COLO829 (cell line): ENCODE results near the gene MEF2C.

ENCODE experiments used
- DNase-seq: peaks from one replicate; pipeline ENCODE4 v3.0.0; 2012; ENCODE audit warnings: low spot score

MEF2C gene

DNA sequence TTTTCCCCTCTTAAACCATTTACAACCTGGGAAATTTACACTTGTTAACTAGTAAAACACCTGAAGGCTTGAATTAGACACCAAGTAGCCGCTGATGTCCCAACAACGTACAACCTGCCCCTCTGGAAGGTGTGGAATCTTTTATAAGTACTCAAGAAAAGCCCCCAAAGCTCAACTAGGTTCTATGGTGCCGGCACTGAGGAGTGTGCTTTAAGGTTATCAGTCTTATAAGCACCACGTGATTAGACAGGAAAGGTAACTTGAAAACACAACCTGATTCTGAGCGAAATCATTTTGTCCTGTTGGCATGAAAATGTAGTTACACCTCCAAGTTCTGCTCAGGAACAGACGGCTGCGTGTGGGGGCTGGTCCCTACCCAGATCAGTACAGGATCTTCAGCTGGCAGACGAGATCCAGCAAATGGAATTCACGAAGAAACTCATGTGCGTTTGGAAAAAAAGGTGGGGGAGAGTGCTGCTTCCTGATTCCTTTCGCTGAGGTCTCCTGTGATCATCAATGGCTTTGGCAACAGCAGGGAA lies 195.5 kb downstream of the MEF2C start:
- no peak for DNase-seq

DNA sequence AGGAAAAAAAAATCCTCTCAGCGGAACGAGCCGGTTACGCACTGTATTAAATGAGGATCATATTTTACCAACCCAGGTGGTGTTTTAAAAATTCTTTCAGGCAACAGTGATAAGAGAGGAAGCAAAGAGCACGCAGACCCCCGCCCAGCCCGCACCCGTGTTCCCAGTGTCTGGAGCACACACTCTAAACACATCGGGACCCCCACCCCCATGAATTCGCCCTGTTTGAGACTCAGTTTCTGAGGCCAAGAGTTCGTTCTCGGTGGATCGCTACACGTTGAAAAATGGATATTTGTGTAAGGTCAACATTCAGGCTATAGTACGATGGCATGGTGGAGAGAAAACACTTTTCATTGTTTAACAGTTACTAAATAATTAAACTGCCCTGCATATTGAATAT lies 196.3 kb downstream of the MEF2C start:
- DNase-seq, result no peak

DNA sequence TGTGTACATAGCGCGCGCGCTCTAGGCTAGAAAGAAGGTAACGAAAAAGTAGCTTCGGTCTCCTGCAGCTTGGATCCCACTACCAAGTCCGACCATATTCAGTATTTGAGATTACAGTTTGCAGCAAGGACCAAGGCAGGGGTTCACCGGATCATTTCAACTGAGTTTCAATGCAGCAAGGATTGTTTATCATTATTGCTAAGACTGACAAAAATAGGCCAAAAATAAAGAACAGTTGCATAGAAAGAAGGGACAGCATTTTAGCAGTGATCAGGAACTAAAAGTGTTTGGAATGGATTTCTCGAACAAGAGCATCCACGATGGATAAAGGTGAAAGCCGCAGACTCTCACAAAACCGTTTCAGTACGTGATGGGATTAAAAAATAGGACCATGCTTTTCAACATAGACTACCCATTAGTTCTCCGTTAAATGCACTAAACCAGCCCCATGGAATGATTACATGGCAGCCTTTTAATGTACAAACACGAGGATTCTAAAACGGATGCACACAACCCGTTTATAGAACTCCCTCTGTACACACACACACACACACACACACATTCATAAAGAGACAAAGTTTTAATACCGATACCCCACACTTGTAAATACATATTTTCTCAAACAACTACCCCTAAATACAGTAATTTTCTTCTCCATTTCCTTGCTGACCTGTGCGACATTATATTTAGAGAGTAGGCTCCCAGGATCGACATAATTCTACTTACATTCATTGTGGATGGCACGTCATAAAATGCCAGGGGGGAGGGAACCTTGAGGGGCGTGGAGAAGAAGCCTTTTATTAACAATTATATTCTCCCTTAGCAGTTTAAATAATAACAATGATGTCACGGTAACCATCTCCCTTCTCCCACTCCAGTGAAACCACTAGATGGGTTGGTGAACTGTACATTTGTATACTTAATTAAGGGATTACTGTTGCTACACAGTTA lies 197.1 kb downstream of the MEF2C start:
- DNase-seq, result no peak

DNA sequence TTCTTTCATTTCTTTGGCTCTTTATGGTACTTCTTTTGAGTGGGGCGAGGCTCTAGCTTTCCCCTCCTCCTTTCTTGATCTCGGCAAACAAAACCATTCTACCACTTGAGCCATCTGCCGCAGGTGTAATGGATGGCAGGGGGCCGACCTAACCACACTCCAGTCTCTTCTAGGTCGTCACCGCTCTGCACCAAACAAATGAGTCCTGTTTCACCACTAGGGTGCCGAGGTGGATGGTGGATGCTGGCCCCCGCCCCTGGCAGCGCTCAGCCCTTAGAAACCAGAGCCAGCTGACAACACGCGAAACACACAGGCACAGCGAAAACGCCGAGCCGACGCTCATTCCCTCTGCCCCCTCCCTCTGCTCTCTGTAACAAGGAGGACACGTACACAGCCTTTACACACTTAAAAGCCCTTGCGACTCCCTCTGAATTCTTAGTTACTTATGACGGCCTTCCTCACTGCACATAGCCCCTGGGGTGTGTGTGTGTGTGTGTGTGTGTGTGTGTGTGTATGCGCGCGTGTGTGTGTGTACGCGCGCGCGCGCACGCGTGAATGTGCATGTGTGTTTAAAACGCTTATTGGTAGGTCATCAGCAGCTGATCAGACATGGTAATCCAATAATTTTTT lies 199.4 kb downstream of the MEF2C start:
- no peak for DNase-seq

DNA sequence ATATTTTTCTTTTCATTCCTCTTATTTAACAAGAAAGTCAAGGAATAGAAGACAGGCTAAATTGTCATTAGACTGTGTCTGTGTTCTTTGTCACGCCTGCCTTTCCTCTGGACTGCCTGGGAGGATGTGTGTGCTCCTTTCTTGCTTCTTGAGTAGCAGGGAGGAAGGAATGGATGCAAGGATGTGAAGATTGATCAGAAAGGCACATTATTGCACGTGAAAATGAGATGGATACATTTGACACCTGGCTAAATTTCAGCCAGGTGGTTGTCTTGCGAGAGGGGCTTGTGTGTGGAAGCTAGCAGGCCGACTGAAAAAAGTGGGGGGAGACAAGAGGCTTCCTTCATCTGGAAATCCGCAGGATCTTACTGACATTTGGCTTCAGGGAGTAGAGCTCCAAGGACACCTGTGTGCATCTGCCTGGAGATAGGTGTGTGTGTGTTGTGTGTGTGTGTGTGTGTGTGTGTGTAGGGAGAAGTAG lies 200.1 kb downstream of the MEF2C start:
- no peak for DNase-seq

DNA sequence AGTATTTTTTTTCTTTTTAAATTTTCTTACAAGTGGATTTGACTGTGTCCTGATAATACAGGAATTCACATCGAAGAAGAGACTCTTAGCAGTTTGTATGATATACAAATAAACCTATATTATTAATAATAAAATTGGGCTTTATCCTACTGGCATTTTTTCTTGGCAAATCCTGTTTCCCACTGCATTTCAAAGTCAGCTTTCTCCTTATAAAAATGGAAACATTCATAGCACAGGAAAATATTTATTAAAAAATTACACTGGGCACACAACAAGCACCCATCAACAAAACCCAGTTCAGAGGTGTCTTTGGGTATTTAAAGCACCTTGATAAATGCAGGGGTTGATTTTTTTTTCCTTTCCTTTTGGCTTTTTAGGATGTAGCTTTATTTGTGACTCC lies 200.9 kb downstream of the MEF2C start:
- no peak for DNase-seq

DNA sequence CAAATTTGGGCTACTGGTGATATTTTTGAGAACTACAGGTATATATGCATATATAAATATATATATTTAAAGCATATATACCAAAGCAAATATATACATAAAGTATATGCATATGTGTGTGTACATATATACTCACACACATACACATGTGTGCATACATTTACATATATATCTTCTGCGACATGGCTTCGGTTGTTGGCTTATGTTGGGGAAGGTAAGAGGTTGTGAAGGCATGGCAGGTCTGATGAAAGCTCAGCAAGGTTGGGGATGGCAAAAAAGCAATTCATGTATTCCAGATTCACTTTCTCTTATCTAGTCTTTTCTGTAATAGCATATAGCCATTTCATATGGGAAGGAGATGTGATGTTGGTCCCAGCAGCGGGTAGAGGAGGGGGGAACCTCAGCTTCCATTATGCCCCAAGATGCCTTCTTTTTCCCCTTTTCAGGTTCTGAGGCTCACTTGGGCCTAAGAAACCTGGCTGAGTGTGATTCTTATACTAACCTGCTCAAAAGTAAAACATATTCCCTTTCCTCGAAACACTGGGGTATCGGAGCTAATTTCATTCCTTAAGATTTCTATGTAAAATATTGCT lies 201.7 kb downstream of the MEF2C start:
- DNase-seq, result no peak

DNA sequence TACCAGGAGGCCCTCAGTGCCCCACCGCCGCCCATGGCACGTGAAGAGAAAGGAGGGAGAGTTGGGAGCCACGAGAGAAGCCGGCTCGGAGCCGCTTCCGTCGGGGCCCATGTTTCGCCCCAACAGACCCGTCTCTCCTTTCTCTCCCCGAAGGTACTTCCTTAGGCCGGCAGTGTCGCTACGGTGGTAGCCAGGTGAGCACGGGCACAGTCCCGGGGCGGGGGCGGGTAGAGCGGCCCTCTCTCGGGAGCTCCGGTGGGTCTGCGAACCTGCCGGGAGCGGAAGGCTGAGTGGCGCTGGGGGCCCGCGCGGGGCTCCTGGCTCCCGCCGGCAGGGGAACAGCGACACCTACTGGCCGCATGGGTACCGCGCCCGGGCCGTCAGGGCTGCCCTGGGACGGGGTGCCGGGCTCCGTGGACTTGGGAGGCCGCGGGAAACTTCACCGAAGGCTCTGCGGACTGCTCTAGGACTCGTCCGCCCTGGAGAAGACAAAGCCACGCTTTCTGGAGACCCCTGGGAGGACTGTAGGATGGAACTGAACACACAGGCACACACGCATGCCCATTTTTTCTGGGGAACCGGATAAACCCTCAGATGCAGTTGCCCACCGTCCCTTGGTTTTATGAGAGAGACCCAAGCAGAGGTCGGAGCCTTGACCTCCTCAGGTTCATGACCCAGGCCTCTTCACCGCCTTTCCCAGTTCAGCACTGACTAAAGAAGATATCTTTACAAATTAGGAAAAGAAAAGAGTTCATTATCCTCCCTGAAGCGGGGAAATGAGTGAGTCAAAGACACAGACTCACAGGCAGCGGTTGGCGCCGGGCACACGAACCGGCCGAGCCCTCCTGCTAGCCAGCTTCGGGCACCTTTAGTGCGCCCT lies 202.5 kb downstream of the MEF2C start:
- DNase-seq, result peak; percentile 28

DNA sequence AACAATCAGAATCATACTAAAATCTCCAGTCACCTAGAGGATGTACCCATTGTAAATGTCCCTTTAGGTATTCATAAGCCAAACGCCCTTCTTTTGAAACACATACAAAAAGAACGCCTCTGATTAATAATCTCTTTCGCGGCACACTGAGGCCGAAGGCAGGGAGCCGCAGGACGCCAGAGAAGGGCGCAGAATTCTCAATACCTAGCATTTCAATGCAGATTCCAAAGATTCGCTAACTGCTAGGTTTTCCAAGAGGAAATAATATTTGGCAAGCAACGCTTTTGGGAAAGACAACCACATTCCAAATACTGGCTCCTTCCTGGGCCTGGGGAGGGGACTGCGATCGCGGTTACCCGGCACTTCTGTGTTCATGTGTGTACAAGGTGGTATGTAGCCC lies 203.3 kb downstream of the MEF2C start:
- DNase-seq, result no peak

DNA sequence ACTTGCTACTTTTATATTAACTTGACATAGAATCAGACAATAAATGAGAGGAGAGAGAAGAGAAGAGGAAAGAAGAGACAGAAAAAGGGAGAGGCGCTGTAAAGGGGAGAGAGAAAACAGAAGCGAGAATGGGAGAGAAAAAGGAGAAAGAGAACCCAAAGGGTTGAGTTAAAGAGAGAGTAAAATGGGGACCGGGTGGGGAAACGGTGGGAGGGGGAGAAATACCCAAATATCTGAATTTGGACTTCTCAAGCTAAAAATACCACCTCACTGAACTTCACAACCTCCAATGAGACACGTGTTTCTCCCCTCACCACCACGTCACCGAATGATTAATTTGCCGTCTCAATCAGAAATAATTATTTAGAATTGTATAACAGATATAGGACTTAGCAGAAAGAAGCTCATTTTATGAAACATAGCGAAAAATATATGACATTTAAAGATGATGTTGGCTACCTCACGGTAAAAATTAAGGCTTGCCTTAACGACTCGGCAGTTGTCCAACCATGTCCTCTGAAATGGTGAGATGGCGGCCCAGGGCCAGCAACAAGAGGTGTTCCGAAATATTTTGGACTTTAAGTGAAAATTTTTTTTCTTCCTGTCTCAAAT lies 204.1 kb downstream of the MEF2C start:
- DNase-seq, result no peak

DNA sequence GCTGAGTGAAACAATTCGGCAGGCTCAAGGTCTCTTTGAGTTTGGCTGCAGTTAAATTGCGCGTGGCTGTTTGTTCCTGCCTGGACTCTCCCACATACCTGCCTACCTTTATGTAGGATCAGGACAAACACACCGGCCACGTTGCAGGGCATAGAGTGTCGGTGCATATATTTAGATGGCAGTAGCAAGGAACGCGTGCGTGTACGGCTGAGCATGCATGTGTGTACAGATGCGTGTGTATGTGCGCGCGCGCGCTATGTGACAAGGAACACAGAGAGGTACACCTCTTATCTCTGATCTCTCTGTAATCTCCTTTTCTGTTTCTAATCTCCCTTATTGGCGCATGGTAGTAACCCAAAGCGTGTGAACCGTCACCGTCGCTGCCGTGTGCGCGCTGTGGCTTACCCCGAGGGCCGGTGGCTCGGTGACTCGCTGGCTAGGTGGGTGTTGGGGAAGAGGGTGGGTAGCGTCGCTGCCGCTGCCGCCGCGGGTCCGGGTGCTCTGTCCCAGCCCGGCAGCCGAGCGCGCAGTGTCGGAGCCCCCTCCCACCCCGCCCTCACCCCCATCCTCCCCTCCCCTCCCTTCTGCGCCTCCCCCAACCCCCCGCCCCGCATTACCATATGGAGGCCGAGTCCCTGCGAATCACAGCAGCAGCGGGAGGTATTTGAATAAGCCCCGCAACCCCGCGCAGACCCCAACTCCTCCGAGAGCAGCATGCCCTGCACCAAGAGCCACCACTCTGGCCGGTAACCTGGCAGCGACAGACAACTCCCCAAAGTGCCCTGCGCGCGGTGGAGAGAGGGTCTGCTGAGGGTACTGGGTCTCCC lies 204.8 kb downstream of the MEF2C start:
- no peak for DNase-seq

DNA sequence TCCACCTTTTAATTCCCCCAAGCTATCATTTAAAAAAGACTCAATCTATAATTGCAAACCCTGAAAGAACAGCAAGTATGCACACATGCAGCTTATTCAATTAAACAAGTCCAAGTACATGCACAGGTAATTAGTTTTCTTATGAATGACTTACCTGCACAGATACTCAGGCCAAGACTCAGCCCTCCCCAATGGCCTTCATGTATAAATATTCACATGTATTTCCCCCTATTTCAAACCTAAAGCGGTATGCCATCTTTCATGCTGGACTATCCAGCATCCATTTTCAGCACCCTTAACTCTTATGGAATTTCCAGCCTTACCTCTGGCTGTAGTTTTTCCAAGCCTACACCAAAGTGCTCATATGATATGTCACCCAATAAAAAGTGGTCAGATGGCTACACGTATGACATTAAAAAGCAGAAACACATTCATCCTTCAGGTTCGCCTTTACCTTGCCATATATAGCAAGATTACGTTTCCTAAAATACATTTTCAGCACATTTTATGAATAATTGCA lies 205.5 kb downstream of the MEF2C start:
- no peak for DNase-seq

DNA sequence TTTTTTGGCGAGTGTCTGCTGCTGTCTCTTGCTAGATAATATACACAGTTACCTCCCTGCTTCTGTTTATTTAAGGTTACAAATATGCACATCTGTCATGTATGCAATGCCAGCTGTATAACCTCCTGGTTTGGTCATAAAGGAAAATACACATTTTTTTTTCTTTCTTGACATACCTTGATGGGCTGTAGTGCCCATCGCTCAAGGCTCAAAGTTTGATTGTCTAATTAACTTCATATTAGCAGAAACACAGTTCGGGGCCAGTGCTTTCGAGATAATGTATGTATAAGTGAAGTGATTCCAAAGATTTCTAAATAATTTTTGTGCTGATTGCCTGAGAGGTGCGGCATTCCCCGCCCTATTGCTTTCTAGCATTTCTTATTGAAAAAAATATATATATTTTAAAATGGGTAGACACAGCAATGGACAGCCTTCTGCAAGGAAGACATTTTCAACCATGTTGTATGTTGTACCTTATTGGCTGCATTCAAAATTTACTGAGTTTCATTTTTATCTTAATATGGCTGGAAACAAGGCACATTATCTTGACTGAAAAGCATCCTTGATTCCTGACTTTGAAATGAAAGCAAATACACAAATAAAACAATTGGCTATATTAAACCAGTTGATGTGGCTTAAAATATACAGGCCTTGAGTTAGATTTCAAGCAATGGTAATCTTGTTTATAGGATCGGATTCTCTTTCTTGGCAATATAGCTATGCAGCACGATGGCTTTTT lies 206.2 kb downstream of the MEF2C start:
- no peak for DNase-seq

DNA sequence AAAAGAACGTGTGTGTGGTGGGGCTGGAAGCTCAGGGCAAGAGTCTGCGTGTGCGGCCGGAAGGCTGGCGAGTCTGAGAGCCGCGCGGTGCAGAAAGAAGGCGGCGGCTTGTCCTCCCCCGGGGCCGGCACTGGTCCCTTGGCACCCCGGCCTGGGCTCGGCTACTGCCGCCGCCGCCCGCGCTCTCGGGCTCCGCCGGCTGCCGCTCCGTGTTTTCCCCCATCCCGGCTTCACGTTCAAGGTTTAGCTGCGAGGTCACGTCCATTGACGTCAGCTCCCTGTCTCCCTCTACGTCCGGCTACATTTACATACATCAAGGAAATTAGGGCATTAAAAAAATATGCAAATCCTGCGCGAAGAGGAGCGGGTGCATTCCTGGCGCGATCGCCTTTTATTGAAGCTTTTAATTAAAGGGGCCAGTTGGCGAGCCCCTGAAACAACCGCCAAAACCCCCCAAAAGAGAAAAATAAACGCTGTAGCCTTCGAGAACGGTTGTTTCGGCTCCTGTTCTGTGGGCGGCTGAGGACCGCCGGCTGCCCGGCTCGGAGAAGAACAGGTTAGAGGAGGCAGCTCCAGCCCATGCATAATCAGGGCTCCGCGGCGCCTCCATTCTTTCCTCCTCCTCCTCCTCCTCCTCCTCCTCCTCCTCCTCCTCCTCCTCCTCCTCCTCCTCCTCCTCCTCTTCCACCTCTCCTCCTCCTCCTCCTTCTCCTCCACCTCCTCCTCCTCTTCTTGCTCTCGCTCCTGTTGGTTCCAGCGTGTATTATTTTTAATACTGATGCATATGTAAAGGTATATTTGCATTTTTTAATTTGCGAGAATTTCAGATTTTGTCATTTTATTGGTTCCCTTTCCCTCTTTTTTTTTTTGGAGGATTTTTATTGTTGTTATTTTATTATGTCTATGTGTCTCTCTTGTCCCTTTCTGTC lies 207.0 kb downstream of the MEF2C start:
- peak; percentile 45 for DNase-seq

DNA sequence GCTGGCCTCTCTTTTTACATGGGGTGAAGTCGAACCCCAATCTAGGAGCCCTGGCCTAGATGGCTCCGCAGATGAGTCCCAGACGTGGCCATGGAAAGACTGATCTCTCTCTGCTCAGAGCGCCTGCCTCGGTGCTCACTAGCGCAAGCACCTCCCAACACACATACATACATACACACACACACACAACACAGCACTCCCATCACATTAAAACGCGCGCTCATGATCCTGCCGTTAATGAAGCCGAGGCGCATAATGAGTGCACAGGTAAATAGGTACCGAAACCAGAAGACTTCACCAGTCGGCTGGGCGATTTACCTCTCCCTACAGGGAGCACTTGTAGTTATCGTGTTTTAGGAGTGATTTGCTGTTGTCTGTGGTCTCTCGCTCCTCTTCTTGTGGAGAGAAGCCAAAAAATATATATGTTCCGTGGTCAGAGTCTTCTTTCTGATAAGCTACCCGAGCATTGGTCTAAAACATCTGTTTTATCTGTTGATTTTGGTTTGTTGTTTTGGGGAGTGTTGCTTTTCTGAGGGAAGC lies 207.7 kb downstream of the MEF2C start:
- no peak for DNase-seq

DNA sequence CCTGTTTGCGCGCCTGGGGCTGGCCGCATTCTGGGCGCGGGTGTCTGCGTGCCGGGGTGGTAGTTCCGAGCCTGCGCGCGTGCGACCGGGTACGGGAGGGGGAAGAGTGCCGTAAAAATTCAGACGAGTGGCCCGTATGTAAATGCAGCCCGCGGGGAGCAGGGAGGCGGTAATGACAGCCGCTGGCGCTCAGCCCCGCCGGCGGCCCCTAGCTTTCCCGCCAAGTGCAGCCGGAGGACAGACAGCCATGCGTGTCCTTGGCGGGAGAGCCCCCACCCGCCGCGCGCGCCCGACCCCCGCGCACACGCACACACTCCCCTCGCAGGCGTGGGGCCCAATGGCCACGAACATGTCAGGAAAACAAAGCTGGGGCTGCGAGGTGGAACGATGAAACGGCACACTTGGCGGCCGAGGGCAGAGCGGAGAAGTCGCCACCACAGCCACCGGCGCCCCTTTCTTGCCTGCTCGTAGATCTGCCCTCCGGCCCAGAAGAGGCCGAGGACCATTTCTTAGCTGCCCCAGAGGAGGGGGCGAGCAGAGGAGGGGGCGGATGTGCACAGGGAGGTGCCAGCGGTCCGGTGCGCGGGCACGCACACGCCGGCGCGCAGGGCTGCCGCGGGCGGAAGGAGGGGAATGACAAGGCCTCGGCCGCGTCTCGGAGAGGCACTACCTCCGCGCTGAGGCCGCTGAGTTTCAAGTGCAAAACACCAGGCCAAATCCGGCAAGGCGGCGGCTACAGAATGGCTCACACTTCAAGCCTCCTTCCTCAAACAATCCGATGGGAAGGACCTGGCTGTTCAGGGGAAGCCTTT lies 208.4 kb downstream of the MEF2C start:
- no peak for DNase-seq
